GM12878 (cell line): ENCODE results near the gene MBD6. TPM values are rescaled to one million over a fixed set of nuclear protein-coding genes. Genes with fewer than 3 reads are reported as not detected.

Experiments
- ATAC-seq: fragments of 200-7000 bp; cut with Tn5 transposase; 3 replicates; pipeline ENCODE4 v1.9.1; 2020; ENCODE audit warnings: mild to moderate bottlenecking, moderate library complexity
- BruUV-seq: library from RNA; stranded (reverse); fragments of 400-500 nt; replicated peaks from 2 replicates; lab custom pipeline; 2021; lab: Mats Ljungman, UMichigan
- CTCF ChIA-PET: fragments of 300-600 bp; sonication (Branson Sonifier 250); formaldehyde crosslinking; extraction: SDS; loops from one replicate; lab custom pipeline; 2021; ENCODE audit warnings: inconsistent platforms; lab: Yijun Ruan, JAX
- POLR2A ChIA-PET: fragments of 350-600 bp; formaldehyde crosslinking; extraction: SDS; loops from one replicate; lab custom pipeline; 2021; ENCODE audit warnings: inconsistent platforms; lab: Charles Lee
- RAD21 ChIA-PET: fragments of 300-600 bp; sonication (Branson Sonifier 250); formaldehyde crosslinking; loops from one replicate; lab custom pipeline; 2023; ENCODE audit warnings: antibody characterized with exemption; ENCODE audit not compliant: unreplicated experiment; lab: Charles Lee
- SMC1A ChIA-PET: fragments of 300-600 bp; sonication (Branson Sonifier 250); formaldehyde crosslinking; loops from one replicate; lab custom pipeline; 2023; ENCODE audit not compliant: unreplicated experiment, uncharacterized antibody; lab: Charles Lee
- DNase-seq: peaks from one replicate; pipeline ENCODE4 v3.0.0-alpha.2; 2011; ENCODE audit warnings: low read depth, low spot score
- FAIRE-seq: peaks from 3 replicates; lab custom pipeline; 2011; peaks lifted over from hg19 to GRCh38; lab: Jason Lieb, UNC
- H2AFZ ChIP-seq: 2 replicates; pipeline ENCODE4 v1.6.0; 2011; ENCODE audit warnings: low read depth, low read length, control low read depth; ENCODE audit not compliant: control insufficient read depth
- H3K27ac ChIP-seq: 2 replicates; pipeline ENCODE4 v1.5.1; 2011; ENCODE audit warnings: control low read depth; ENCODE audit not compliant: control insufficient read depth, insufficient read depth
- H3K27me3 ChIP-seq, 2 experiments: replicated peaks in 1 of 2; 2 replicates each; pipeline versions ENCODE4 v1.6.0 to v1.6.1; 2011; ENCODE audit warnings: low read length in 1 of 2; ENCODE audit not compliant: control insufficient read depth in 2 of 2, insufficient read depth in 2 of 2
- H3K36me3 ChIP-seq, 2 experiments: 2 replicates each; pipeline ENCODE4 v1.5.1; 2011; ENCODE audit warnings: low read length in 1 of 2; ENCODE audit not compliant: control insufficient read depth in 2 of 2, insufficient read depth in 2 of 2
- H3K4me1 ChIP-seq: 2 replicates; pipeline ENCODE4 v1.6.1; 2011; ENCODE audit warnings: mild to moderate bottlenecking, low read length, moderate library complexity, mixed read lengths; ENCODE audit not compliant: control insufficient read depth, insufficient read depth
- H3K4me2 ChIP-seq: 2 replicates; pipeline ENCODE4 v1.6.0; 2011; ENCODE audit warnings: control low read depth; ENCODE audit not compliant: control insufficient read depth, insufficient read depth
- H3K4me3 ChIP-seq: fragments of 200-600 bp; sonication (generic); 2 replicates; pipeline ENCODE4 v1.5.1; 2016
- H3K79me2 ChIP-seq: 2 replicates; pipeline ENCODE4 v1.6.0; 2011; ENCODE audit warnings: low read length; ENCODE audit not compliant: control insufficient read depth, insufficient read depth
- H3K9ac ChIP-seq: 2 replicates; pipeline ENCODE4 v1.8.0; 2011; ENCODE audit warnings: low read length, control low read depth, mixed read lengths; ENCODE audit not compliant: control insufficient read depth, insufficient read depth
- H3K9me3 ChIP-seq: replicated peaks from 3 replicates; pipeline ENCODE4 v1.5.1; 2011; ENCODE audit warnings: mild to moderate bottlenecking, low read length; ENCODE audit not compliant: control insufficient read depth, insufficient read depth
- H4K20me1 ChIP-seq: 2 replicates; pipeline ENCODE4 v1.6.0; 2011; ENCODE audit not compliant: control insufficient read depth, insufficient read depth
- CBX5 ChIP-seq: sonication (generic); IDR thresholded peaks from 2 replicates; pipeline ENCODE4 v1.6.1; 2016; ENCODE audit warnings: low read depth, moderate library complexity, mild to moderate bottlenecking, inconsistent platforms
- GATAD2B ChIP-seq: fragments of 450-650 bp; conservative IDR thresholded peaks from 2 replicates; pipeline ENCODE4 v1.6.1; 2017; ENCODE audit warnings: low read depth, mild to moderate bottlenecking, moderate library complexity
- MEF2B ChIP-seq: fragments of 450-650 bp; IDR thresholded peaks from 2 replicates; pipeline ENCODE4 v1.6.1; 2018; ENCODE audit warnings: mild to moderate bottlenecking, moderate library complexity; ENCODE audit not compliant: partially characterized antibody, poor library complexity, severe bottlenecking
- MTA2 ChIP-seq: fragments of 450-650 bp; IDR thresholded peaks from 2 replicates; pipeline ENCODE4 v1.6.1; 2016; ENCODE audit warnings: low read depth, mild to moderate bottlenecking, moderate library complexity
- NBN ChIP-seq: fragments of 450-650 bp; IDR thresholded peaks from 2 replicates; pipeline ENCODE4 v1.6.1; 2016
- NFXL1 ChIP-seq: fragments of 450-650 bp; IDR thresholded peaks from 2 replicates; pipeline ENCODE4 v1.6.1; 2017; ENCODE audit warnings: antibody characterized with exemption, mild to moderate bottlenecking, borderline replicate concordance
- POLR2AphosphoS2 ChIP-seq: IDR thresholded peaks from 2 replicates; pipeline ENCODE4 v1.6.1; 2011; ENCODE audit warnings: low read depth, mild to moderate bottlenecking, low read length, improper control_type of control experiment, moderate library complexity
- SIX5 ChIP-seq: IDR thresholded peaks from 2 replicates; pipeline ENCODE4 v1.6.1; 2011; ENCODE audit warnings: mild to moderate bottlenecking, low read depth, low read length, moderate library complexity; ENCODE audit not compliant: severe bottlenecking
- SREBF1 ChIP-seq: IDR thresholded peaks from 2 replicates; pipeline ENCODE4 v1.6.1; 2012; ENCODE audit warnings: mild to moderate bottlenecking, low read length
- SRF ChIP-seq, 2 experiments: IDR thresholded peaks; 2 replicates each; pipeline ENCODE4 v1.6.1; 2011; ENCODE audit warnings: low read depth in 2 of 2, low read length in 2 of 2, mild to moderate bottlenecking in 1 of 2, moderate library complexity in 1 of 2
- TCF3 ChIP-seq: IDR thresholded peaks from 2 replicates; pipeline ENCODE4 v1.6.1; 2012; ENCODE audit warnings: low read depth, mild to moderate bottlenecking, low read length, borderline replicate concordance; ENCODE audit not compliant: insufficient read depth
- WGBS: methylation state at CpG from one replicate; pipeline ENCODE4 v1.1.6; 2016; ENCODE audit warnings: low lambda C conversion rate; ENCODE audit not compliant: insufficient replicate concordance, insufficient coverage; ENCODE audit errors: missing lambda C conversion rate; 5-methylcytosine and 5-hydroxymethylcytosine counted together
- in situ Hi-C: fragments of 300-500 bp; cut with MboI; formaldehyde crosslinking; loops from 9 replicates; pipeline ENCODE4 v1.14.3; 2018; ENCODE audit warnings: mixed read lengths
- intact Hi-C: fragments of 100-400 bp; cut with micrococcal nuclease; formaldehyde crosslinking; loops from one replicate; pipeline ENCODE4 v1.14.2; 2022; ENCODE audit not compliant: unreplicated experiment
- polyA plus RNA-seq, 11 experiments: library from polyadenylated mRNA; depleted of rRNA in 4 of 11; unstranded in 6 of 11; stranded (reverse) in 5 of 11; fragments of >200 nt; fragmentation: Nextera tagmentation in 4 of 11; fragmentation: Illumina TruSeq in 1 of 11; extraction: Ambion mirVana in 4 of 11; extraction: Trizol in 1 of 11; gene quantifications; 1 replicate in 1 of 11; 2 replicates in 10 of 11; pipeline versions ENCODE4 v1.2.1 to v1.2.3, GENCODE V29; 2011 to 2016; ENCODE audit warnings: inconsistent platforms in 2 of 11, missing spikeins in 2 of 11, low read depth in 1 of 11
- total RNA-seq, 4 experiments: library from RNA; depleted of rRNA in 3 of 4; stranded (reverse); fragments of >200 nt in 3 of 4; fragmentation: Illumina TruSeq in 1 of 4; extraction: Trizol in 1 of 4; gene quantifications; 2 replicates each; pipeline versions ENCODE4 v1.2.1 to v1.2.3, GENCODE V29; 2013 to 2021
- TF ChIP-seq, protein P1 (sequence below): fragments of 450-650 bp; IDR thresholded peaks from 2 replicates; pipeline ENCODE4 v1.6.1; 2014; ENCODE audit warnings: mild to moderate bottlenecking
- TF ChIP-seq, protein P2 (sequence below): fragments of 450-650 bp; formaldehyde crosslinking; IDR thresholded peaks from 2 replicates; pipeline ENCODE4 v1.4.0; 2020; ENCODE audit warnings: mild to moderate bottlenecking, moderate library complexity

The MBD6 gene
- total and polyA plus RNA-seq, 10 of the 15 experiments (the other 5 are each of a cell fraction or from before 2014, with no cell fraction given), result 1.5 to 52.7 (median 6.8) TPM

DNA sequence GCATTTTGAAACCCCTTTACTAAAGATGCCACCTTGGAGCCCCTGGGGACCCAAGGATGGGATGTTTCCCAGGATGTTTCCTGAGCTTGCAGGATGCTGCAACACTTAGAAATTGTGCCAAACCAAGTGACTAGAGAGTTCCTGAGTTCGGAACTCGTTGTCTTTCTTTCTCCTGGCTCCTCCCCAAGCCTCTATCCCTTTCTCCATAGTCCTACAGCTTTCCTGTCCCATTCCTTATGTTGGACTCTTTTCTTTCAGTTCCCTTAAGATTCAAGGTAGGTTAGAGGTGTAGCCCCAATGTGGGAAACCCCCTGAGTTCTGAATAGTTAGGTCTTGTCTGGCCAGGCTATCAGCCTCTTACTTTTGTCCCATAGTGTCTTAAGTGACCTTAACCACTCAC is 25.9 kb downstream of the MBD6 start:
- no peak for FAIRE-seq
- no peak overlapping the region for H3K4me2 ChIP-seq
- TF ChIP-seq SIX5, result no peak
- TF ChIP-seq, protein P1, sequence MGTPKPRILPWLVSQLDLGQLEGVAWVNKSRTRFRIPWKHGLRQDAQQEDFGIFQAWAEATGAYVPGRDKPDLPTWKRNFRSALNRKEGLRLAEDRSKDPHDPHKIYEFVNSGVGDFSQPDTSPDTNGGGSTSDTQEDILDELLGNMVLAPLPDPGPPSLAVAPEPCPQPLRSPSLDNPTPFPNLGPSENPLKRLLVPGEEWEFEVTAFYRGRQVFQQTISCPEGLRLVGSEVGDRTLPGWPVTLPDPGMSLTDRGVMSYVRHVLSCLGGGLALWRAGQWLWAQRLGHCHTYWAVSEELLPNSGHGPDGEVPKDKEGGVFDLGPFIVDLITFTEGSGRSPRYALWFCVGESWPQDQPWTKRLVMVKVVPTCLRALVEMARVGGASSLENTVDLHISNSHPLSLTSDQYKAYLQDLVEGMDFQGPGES, result no peak
- TF ChIP-seq POLR2AphosphoS2, result no peak
- TF ChIP-seq GATAD2B, result no peak
- no peak for TF ChIP-seq CBX5
- TF ChIP-seq TCF3, result no peak
- TF ChIP-seq, protein P2, sequence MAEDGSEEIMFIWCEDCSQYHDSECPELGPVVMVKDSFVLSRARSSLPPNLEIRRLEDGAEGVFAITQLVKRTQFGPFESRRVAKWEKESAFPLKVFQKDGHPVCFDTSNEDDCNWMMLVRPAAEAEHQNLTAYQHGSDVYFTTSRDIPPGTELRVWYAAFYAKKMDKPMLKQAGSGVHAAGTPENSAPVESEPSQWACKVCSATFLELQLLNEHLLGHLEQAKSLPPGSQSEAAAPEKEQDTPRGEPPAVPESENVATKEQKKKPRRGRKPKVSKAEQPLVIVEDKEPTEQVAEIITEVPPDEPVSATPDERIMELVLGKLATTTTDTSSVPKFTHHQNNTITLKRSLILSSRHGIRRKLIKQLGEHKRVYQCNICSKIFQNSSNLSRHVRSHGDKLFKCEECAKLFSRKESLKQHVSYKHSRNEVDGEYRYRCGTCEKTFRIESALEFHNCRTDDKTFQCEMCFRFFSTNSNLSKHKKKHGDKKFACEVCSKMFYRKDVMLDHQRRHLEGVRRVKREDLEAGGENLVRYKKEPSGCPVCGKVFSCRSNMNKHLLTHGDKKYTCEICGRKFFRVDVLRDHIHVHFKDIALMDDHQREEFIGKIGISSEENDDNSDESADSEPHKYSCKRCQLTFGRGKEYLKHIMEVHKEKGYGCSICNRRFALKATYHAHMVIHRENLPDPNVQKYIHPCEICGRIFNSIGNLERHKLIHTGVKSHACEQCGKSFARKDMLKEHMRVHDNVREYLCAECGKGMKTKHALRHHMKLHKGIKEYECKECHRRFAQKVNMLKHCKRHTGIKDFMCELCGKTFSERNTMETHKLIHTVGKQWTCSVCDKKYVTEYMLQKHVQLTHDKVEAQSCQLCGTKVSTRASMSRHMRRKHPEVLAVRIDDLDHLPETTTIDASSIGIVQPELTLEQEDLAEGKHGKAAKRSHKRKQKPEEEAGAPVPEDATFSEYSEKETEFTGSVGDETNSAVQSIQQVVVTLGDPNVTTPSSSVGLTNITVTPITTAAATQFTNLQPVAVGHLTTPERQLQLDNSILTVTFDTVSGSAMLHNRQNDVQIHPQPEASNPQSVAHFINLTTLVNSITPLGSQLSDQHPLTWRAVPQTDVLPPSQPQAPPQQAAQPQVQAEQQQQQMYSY (CRISPR knock-in tag), result no peak
- no peak for TF ChIP-seq MEF2B
- no peak for TF ChIP-seq SRF (IDR thresholded peaks at IDR 0.05; ENCODE audit: low read depth in 2 of 2, low read length in 2 of 2)
- no peak for TF ChIP-seq MTA2
- TF ChIP-seq NBN, result no peak
- TF ChIP-seq SREBF1, result no peak
- TF ChIP-seq NFXL1, result no peak
- POLR2A ChIA-PET, result no interaction called here
- RAD21 ChIA-PET, result interaction anchor here (0.6 to 1.0 kb wide), 2 partner anchors 25 to 88 kb away, joined by 3 read pairs; no protein-coding TSS in a partner anchor
- H4K20me1 ChIP-seq, result no peaks in the 10 kb centered on the region
- CTCF ChIA-PET, result no interaction called here
- no peak overlapping the region for H3K4me3 ChIP-seq
- H3K79me2 ChIP-seq, result peaks cover 19% of the 10 kb centered on the region
- H3K36me3 ChIP-seq, result no peaks in the 10 kb centered on the region
- 44% methylated on average over 2 of the region's 2 CpGs for WGBS
- H3K27me3 ChIP-seq, result peaks cover 0 to 1% of the 10 kb centered on the region in 2 experiments; a peak in 2 of 4 replicates
- no peak overlapping the region for H2AFZ ChIP-seq
- no peak for ATAC-seq
- SMC1A ChIA-PET, result interaction anchor here (0.6 kb wide), 1 partner anchor 867 kb away, joined by 4 read pairs; no protein-coding TSS in a partner anchor
- no peak overlapping the region for H3K27ac ChIP-seq
- H3K9ac ChIP-seq, result no peak overlapping the region
- DNase-seq, result no peak
- H3K4me1 ChIP-seq, result peaks cover 9% of the 10 kb centered on the region; the same call in 1 of the 2 replicates
- in situ Hi-C loops, result no loop called here
- H3K9me3 ChIP-seq, result no peaks in the 10 kb centered on the region
- intact Hi-C loops, result no loop called here
- BruUV-seq, result no TSS peak
